HG03558 (cell line): ENCODE data around the gene MBD3L2.
"Not testable (repeated sequence)": the region's sequence is repeated elsewhere in the genome, so short reads cannot be mapped to it uniquely, and the experiment has no call there.

Experiments used
- ATAC-seq: cut with Tn5 transposase; IDR thresholded peaks from one replicate; pipeline ENCODE4 v1.9.1; 2021; ENCODE audit warnings: moderate number of reproducible peaks; ENCODE audit not compliant: unreplicated experiment; ENCODE audit errors: extremely low read depth

MBD3L2 gene

DNA sequence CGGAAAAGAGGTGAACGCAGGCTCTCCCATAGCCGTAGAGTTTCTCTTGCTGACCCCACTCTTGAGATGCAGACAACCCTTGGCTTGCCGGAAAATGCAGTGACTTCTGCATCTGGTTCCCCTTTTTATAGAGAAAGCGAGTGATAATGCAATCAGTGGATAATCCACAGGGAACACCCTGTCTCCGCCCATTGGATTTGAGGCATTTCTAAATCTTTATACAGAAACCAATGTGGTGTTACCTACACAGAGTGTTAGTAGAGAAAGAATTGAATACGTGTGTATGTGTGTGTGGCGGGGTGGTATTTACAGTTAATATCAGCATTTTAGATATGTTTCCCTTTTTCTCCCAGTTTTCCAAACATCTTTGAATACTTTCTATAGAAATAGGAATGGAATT lies 9.5 kb downstream of the MBD3L2 start, which contains the start of gene MBD3L3:
TSS of gene MBD3L3 (minus strand) at position 101 of the 400 bp plus-strand sequence. CDS start at position 30, 71 bp downstream.
- not testable (repeated sequence) for ATAC-seq

- ATAC-seq: not testable (repeated sequence)
Observed at GRCh38 chr19:7059977-7060376, 10.9 kb downstream of the MBD3L2 start.

DNA sequence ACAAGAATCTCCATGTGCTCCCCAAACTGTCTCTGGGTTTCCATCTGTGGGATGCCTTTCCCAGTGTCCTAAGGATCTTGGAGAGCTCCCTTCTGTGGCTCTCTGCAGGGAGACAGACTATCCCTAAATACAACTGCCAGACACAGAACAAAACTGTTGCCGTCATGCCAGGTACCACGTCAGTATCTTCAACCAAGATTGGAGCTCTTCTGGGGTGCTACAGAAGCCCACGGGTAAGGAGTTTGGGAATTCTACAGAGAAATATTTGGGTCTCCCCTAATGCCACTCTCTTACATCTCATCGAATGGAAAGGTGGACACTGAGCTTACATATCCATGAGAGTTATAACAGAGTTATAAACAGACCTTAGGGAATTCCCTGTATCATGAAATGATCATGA lies 14.2 kb downstream of the MBD3L2 start:
- ATAC-seq: no peak

GRCh38 chr19:7063764-7064418 lies 14.8 kb downstream of the MBD3L2 start:
- ATAC-seq: no peak

- ATAC-seq: not testable (repeated sequence)
Observed at GRCh38 chr19:7067122-7067521, 18.0 kb downstream of the MBD3L2 start.

- no peak for ATAC-seq
Observed at GRCh38 chr19:7067716-7068115, 18.6 kb downstream of the MBD3L2 start.

- no peak for ATAC-seq
Observed at GRCh38 chr19:7068599-7068998, 19.5 kb downstream of the MBD3L2 start.

DNA sequence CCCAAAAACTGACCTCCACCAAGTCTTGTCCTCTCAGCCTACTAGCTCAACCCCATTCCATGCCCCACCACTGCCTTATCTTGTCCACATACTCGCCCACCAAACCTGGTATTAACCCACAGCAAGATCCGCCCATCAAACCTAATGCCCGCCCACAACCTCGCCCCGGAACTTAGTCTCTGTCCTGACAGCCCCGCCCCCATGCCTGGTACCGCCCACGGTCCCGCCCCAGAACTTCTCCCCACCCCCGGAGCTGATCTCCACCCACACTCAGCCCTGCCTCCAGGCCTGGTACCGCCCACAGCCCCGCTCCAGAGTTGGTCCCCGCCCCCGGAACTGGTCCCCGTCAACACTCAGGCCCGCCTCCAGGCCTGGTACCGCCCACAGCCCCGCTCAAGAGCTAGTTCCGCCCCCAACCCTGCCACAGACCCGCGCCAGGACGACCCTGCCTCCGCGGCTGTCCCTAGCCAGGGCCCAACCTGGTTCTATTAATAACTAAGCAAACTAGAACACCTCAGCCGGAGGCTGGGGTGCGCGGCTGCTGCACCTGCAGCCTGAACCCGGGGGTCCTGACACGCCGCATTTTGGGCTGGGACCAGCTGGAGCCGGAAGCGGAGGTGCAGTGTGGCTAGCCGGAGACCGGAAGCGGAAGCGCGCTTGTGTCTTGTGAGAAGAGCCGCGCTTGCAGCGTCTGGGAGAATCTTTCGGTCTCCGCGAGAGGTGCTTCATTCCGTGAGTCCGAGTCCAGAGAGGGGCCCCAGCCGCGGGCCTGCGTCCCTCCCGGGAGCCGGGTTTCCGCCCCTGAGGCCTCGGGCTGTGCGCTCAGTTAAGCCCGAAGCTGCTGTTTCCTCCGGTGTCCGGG lies 20.2 kb downstream of the MBD3L2 start, which contains the start of gene ZNF557:
TSS of gene ZNF557 (plus strand) at position 662 of the 862 bp plus-strand sequence. CDS start 5,372 bp downstream, outside the sequence.
- no peak for ATAC-seq

GRCh38 chr19:7069904-7070226 lies 20.7 kb downstream of the MBD3L2 start:
- ATAC-seq: no peak

DNA sequence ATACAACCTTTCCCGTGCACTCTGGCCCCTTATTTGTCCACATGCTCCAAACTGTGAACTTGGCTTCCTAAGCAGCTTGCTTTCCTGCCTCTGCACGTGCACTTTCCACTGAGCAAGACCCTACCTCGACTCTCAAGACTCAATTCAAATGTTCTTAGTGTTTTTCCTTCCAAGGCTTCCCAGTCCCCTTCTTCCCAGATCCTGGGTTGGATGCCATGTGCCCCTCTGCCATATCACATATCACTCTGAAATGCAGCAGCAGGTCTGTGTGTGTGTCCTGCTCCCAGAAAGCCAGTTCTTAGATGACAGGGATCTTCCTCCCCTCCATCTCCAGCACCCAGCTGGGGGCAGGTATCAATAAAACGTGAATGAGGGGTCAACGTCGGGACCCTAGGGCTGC lies 23.4 kb downstream of the MBD3L2 start:
- no peak for ATAC-seq

GRCh38 chr19:7074705-7075282 lies 25.7 kb downstream of the MBD3L2 start:
- ATAC-seq: no peak

- ATAC-seq: no peak
Observed at GRCh38 chr19:7076151-7076550, 27.0 kb downstream of the MBD3L2 start.

DNA sequence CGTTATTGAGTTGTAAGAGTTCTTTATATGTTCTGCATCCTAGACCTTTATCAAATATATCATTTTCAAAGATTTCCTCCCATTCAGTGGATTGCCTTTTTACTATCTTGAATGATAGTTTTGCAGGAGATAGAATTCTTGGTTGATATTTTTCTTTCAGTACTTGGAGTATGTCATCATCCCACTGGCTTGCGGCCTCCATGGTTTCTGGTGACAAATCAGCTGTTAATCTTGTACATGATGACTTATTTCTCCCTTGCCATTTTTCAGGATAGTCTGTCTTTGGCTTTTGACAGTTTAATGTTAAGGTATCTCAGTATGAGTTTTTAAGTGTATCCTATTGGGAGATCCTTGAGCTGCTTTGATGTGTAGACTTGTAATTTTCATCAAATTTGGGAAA lies 28.9 kb downstream of the MBD3L2 start:
- ATAC-seq: no peak

DNA sequence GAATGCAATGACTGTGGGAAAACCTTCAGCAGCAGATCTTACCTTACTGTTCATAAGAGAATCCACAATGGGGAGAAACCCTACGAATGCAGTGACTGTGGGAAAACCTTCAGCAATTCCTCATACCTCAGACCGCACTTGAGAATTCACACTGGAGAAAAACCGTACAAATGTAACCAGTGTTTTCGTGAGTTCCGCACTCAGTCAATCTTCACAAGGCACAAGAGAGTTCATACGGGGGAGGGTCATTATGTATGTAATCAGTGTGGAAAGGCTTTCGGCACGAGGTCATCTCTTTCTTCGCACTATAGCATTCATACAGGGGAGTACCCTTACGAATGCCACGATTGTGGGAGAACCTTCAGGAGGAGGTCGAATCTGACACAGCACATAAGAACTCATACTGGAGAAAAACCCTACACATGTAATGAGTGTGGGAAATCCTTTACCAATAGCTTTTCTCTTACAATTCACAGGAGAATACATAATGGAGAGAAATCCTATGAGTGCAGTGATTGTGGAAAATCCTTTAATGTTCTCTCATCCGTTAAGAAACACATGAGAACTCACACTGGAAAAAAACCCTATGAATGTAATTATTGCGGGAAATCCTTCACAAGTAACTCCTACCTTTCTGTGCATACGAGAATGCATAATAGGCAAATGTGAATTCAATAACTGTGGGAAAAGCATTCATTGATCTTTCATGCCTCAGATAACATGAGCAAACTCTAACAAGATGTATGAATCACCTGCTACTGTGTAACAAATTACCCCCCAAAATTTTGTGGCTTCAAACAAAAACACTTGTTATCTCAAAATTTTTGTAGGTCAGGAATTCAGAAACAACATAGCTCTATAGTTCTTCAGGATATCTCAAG lies 34.2 kb downstream of the MBD3L2 start:
- no peak for ATAC-seq

DNA sequence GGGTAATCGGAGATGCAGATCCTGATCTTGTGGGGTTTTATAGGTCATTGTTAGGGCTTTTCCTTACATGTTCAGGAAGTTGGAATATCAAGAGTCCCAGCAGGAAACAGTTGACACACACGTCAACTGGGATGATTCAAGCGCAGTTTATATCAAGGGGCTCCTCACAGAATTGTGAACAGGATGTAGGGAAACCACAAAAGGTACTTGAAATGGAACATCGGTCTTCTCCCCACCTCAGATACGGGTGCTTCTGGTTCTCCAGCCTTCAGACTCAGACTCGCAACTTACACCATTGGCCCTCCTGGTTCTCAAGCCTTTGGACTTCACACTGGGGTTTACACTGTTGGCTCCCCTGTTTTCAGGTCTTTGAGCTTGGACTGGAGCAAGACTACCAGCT lies 39.9 kb downstream of the MBD3L2 start:
- no peak for ATAC-seq

DNA sequence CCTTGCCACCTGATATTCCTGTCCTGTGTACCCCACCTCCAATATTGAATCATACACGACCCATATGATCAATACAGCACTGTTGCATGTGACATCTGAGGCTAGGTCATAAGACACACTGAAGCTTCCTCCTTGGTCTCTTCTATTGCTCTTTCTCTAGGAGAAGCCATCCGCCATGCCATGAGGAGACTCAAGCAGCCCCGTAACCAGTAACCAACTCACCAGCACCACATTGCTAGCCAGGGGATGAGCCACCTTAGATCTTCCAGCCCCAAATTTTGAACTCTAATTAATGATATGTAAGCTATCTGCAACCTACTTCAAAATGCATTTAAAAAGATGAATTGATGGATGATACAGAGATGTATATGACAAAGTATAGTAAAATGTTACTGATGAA lies 49.0 kb downstream of the MBD3L2 start:
- ATAC-seq: no peak

GRCh38 chr19:7098701-7099596 lies 49.8 kb downstream of the MBD3L2 start:
- ATAC-seq: no peak

- no peak for ATAC-seq
Observed at GRCh38 chr19:7099597-7099921, 50.4 kb downstream of the MBD3L2 start.
